C4-2B (cell line): Measurements from ENCODE around the gene NLRP6.

Source experiments
- ZFX ChIP-seq: fragments of 450-650 bp; IDR thresholded peaks from 2 replicates; pipeline ENCODE4 v1.6.1; 2017
- TF ChIP-seq, protein P1 (sequence below): fragments of 450-650 bp; conservative IDR thresholded peaks from 2 replicates; pipeline ENCODE4 v1.5.1; 2017; ENCODE audit warnings: mild to moderate bottlenecking

DNA sequence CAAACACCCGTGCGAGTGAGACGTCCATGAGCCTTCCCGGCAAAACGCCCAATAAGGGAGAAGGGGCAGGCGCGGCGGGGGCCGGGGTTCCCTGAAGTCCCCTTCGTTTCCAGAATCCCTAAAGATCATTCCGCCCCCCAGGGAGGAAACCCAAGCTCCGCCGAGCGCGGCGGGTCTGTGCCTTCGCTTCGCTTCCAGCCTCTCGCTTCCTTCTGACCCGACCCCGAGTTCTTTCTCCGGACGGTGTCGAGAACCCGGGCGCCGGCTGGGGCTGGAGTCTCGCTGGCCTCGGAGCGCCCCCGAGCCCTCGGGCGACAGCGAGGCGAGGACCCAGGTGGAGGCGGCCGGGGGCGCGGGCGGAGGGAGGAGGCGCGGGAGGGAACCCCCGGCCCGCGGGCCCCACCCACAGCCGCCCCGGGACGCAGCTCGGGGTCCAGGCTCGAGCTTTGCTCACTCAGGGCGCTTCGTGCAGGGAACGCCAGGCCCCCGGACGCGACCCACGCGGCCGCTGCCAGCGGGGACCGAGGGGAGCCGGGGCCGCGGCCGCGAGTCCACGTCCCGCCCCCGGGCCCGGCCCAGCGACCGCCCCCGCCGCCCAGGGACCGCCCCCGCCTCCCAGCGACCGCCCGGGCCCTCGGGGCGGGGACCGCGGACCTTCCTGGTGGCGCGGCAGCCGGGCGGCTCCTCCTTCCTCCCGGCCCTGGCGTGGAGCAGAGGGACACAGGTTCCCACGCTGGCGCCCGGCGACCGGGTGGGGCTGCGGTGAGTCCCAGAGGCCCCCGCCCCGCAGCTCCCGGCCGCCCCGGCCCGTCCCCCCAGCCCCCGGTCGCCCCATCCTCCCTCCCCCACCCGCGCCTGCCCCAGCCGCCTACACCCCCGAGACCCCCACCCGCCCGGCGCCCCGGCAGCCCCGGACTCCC lies 10.5 kb downstream of the NLRP6 start, which contains the start of gene PGGHG:
- TF ChIP-seq, protein P1, sequence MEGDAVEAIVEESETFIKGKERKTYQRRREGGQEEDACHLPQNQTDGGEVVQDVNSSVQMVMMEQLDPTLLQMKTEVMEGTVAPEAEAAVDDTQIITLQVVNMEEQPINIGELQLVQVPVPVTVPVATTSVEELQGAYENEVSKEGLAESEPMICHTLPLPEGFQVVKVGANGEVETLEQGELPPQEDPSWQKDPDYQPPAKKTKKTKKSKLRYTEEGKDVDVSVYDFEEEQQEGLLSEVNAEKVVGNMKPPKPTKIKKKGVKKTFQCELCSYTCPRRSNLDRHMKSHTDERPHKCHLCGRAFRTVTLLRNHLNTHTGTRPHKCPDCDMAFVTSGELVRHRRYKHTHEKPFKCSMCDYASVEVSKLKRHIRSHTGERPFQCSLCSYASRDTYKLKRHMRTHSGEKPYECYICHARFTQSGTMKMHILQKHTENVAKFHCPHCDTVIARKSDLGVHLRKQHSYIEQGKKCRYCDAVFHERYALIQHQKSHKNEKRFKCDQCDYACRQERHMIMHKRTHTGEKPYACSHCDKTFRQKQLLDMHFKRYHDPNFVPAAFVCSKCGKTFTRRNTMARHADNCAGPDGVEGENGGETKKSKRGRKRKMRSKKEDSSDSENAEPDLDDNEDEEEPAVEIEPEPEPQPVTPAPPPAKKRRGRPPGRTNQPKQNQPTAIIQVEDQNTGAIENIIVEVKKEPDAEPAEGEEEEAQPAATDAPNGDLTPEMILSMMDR, result no peak
- TF ChIP-seq ZFX, result no peak
